ENCODE measurements around the gene KCNJ3. TPM values are rescaled to one million over a fixed set of nuclear protein-coding genes. Genes with fewer than 3 reads are reported as not detected.

Gene KCNJ3
- total RNA-seq, 1 donor from 2014 or later = 0.07 TPM

GRCh38 chr2:154740361-154740760 is 41.9 kb downstream of the KCNJ3 start:
- no peaks in the 10 kb centered on the region for H3K36me3 Mint-ChIP-seq (ENCODE audit: low read depth)
- H3K9me3 Mint-ChIP-seq (ENCODE audit: low read depth) = peaks cover 10% of the 10 kb centered on the region
- no peaks in the 10 kb centered on the region for H3K4me1 Mint-ChIP-seq (ENCODE audit: low read depth)
- H3K4me3 Mint-ChIP-seq (ENCODE audit: unreplicated experiment) = no peak overlapping the region
- peaks cover 23% of the 10 kb centered on the region for H3K27me3 Mint-ChIP-seq (ENCODE audit: low read depth)
- no peak overlapping the region for H3K27ac Mint-ChIP-seq (ENCODE audit: unreplicated experiment)
- no peak for TF ChIP-seq CTCF (IDR thresholded peaks at IDR 0.05)
- DNase-seq (ENCODE audit: low spot score) = no peak

GRCh38 chr2:154758871-154759270 is 60.4 kb downstream of the KCNJ3 start:
- DNase-seq (ENCODE audit: low spot score) = no peak
- no peak for TF ChIP-seq CTCF (IDR thresholded peaks at IDR 0.05)
- no peak overlapping the region for H3K27ac Mint-ChIP-seq (ENCODE audit: unreplicated experiment)

GRCh38 chr2:154762638-154763037 is 64.1 kb downstream of the KCNJ3 start:
- DNase-seq (ENCODE audit: low spot score) = no peak
- no peaks in the 10 kb centered on the region for H3K4me1 Mint-ChIP-seq (ENCODE audit: low read depth)
- H3K27ac Mint-ChIP-seq (ENCODE audit: unreplicated experiment) = no peak overlapping the region
- H3K27me3 Mint-ChIP-seq (ENCODE audit: low read depth) = peaks cover 1% of the 10 kb centered on the region
- H3K9me3 Mint-ChIP-seq (ENCODE audit: low read depth) = no peaks in the 10 kb centered on the region
- no peak overlapping the region for H3K4me3 Mint-ChIP-seq (ENCODE audit: unreplicated experiment)
- H3K36me3 Mint-ChIP-seq (ENCODE audit: low read depth) = no peaks in the 10 kb centered on the region
- no peak for TF ChIP-seq CTCF (IDR thresholded peaks at IDR 0.05)

More at GRCh38 chr2:154758871-154759270, 60.4 kb downstream of the KCNJ3 start:
- no peaks in the 10 kb centered on the region for H3K36me3 Mint-ChIP-seq (ENCODE audit: low read depth)
- no peaks in the 10 kb centered on the region for H3K4me1 Mint-ChIP-seq (ENCODE audit: low read depth)
- H3K27me3 Mint-ChIP-seq (ENCODE audit: low read depth) = peaks cover 1% of the 10 kb centered on the region
- H3K9me3 Mint-ChIP-seq (ENCODE audit: low read depth) = no peaks in the 10 kb centered on the region
- no peak overlapping the region for H3K4me3 Mint-ChIP-seq (ENCODE audit: unreplicated experiment)

- TF ChIP-seq CTCF (IDR thresholded peaks at IDR 0.05) = no peak
- Mint-ChIP-seq H3K27ac (ENCODE audit: unreplicated experiment) (no peak overlapping the region), H3K4me3 (ENCODE audit: unreplicated experiment) (no peak overlapping the region), H3K36me3 (ENCODE audit: low read depth) (no peaks in the 10 kb centered on the region), H3K4me1 (ENCODE audit: low read depth) (no peaks in the 10 kb centered on the region), H3K9me3 (ENCODE audit: low read depth) (no peaks in the 10 kb centered on the region), H3K27me3 (ENCODE audit: low read depth) (peaks cover 11% of the 10 kb centered on the region)
- no peak for DNase-seq (ENCODE audit: low spot score)
Observed at GRCh38 chr2:154771664-154772284, 73.3 kb downstream of the KCNJ3 start.

GRCh38 chr2:154776825-154777224 is 78.3 kb downstream of the KCNJ3 start:
- no peak for TF ChIP-seq CTCF (IDR thresholded peaks at IDR 0.05)

More at GRCh38 chr2:154776825-154777224, 78.3 kb downstream of the KCNJ3 start:
- Mint-ChIP-seq H3K27me3 (ENCODE audit: low read depth) (peaks cover 6% of the 10 kb centered on the region), H3K4me3 (ENCODE audit: unreplicated experiment) (no peak overlapping the region), H3K27ac (ENCODE audit: unreplicated experiment) (no peak overlapping the region), H3K36me3 (ENCODE audit: low read depth) (no peaks in the 10 kb centered on the region), H3K4me1 (ENCODE audit: low read depth) (no peaks in the 10 kb centered on the region), H3K9me3 (ENCODE audit: low read depth) (no peaks in the 10 kb centered on the region)
- no peak for DNase-seq (ENCODE audit: low spot score)
